ENCODE data around the gene BCAR1.
"Not testable (repeated sequence)": the region's sequence is repeated elsewhere in the genome, so short reads cannot be mapped to it uniquely, and the experiment has no call there.

BCAR1 gene

GRCh38 chr16:75252946-75253911, 1.8 kb upstream of the BCAR1 start:
- peak; percentile 76 for DNase-seq (ENCODE audit: low spot score)

- no peak for DNase-seq (ENCODE audit: low spot score)
Observed at GRCh38 chr16:75252049-75252864, 833 bp upstream of the BCAR1 start.

GRCh38 chr16:75250809-75251279, 580 bp downstream of the BCAR1 start:
- peak; percentile 79 for DNase-seq (ENCODE audit: low spot score)

GRCh38 chr16:75250089-75250808, 1.2 kb downstream of the BCAR1 start:
- DNase-seq (ENCODE audit: low spot score): peak; percentile 48

- no peak for DNase-seq (ENCODE audit: low spot score)
Observed at GRCh38 chr16:75249441-75249840, 2.0 kb downstream of the BCAR1 start.

- DNase-seq (ENCODE audit: low spot score): no peak
Observed at GRCh38 chr16:75248536-75249380, 2.7 kb downstream of the BCAR1 start.

GRCh38 chr16:75248142-75248535, 3.3 kb downstream of the BCAR1 start:
- no peak for DNase-seq (ENCODE audit: low spot score)

- DNase-seq (ENCODE audit: low spot score): no peak
Observed at GRCh38 chr16:75247249-75247648, 4.2 kb downstream of the BCAR1 start.

GRCh38 chr16:75246504-75247205, 4.8 kb downstream of the BCAR1 start:
- no peak for DNase-seq (ENCODE audit: low spot score)

- DNase-seq (ENCODE audit: low spot score): peak; percentile 93
Observed at GRCh38 chr16:75244844-75245758, 6.3 kb downstream of the BCAR1 start.

- peak; percentile 74 for DNase-seq (ENCODE audit: low spot score)
Observed at GRCh38 chr16:75244225-75244809, 7.1 kb downstream of the BCAR1 start.

- no peak for DNase-seq (ENCODE audit: low spot score)
Observed at GRCh38 chr16:75243667-75244224, 7.7 kb downstream of the BCAR1 start.

- DNase-seq (ENCODE audit: low spot score): not testable (repeated sequence)
Observed at GRCh38 chr16:75242436-75243078, 8.9 kb downstream of the BCAR1 start.

- DNase-seq (ENCODE audit: low spot score): no peak
Observed at GRCh38 chr16:75241955-75242354, 9.5 kb downstream of the BCAR1 start.

- no peak for DNase-seq (ENCODE audit: low spot score)
Observed at GRCh38 chr16:75241412-75241811, 10.0 kb downstream of the BCAR1 start.

- not testable (repeated sequence) for DNase-seq (ENCODE audit: low spot score)
Observed at GRCh38 chr16:75240633-75241032, 10.8 kb downstream of the BCAR1 start.

GRCh38 chr16:75239542-75240122, 11.8 kb downstream of the BCAR1 start:
- DNase-seq (ENCODE audit: low spot score): no peak
